Liver (tissue), 9 donors: Measurements from ENCODE around the gene NSG1. TPM values are rescaled to one million over a fixed set of nuclear protein-coding genes. Genes with fewer than 3 reads are reported as not detected.

Experiments used
- DNase-seq: peaks from one replicate; pipeline ENCODE4 v3.0.0-alpha.2; 2017; ENCODE audit warnings: low spot score
- H3K27ac ChIP-seq, 2 donors: one replicate each; pipeline ENCODE4 v1.7.0; 2013; ENCODE audit warnings: inconsistent platforms in 2 of 2, low read length in 2 of 2, control low read depth in 1 of 2, low read depth in 1 of 2, mild to moderate bottlenecking in 1 of 2
- H3K27me3 ChIP-seq, 4 donors: one replicate each; pipeline versions ENCODE4 v1.6.1 to v1.7.0; 2013; ENCODE audit warnings: low read length in 3 of 4, inconsistent platforms in 1 of 4, mild to moderate bottlenecking in 1 of 4, moderate library complexity in 1 of 4; ENCODE audit not compliant: control insufficient read depth in 4 of 4, insufficient read depth in 4 of 4
- H3K36me3 ChIP-seq, 4 donors: one replicate each; pipeline versions ENCODE4 v1.6.1 to v1.7.0; 2013; ENCODE audit warnings: low read length in 3 of 4, mild to moderate bottlenecking in 3 of 4, low read depth in 1 of 4, moderate library complexity in 1 of 4; ENCODE audit not compliant: control insufficient read depth in 4 of 4, insufficient read depth in 3 of 4
- H3K4me1 ChIP-seq, 4 donors: one replicate each; pipeline versions ENCODE4 v1.6.1 to v1.7.0; 2013; ENCODE audit warnings: low read length in 3 of 4, mild to moderate bottlenecking in 3 of 4, moderate library complexity in 1 of 4; ENCODE audit not compliant: control insufficient read depth in 4 of 4, insufficient read depth in 4 of 4
- H3K4me3 ChIP-seq, 3 donors: one replicate each; pipeline versions ENCODE4 v1.6.1 to v1.7.0; 2013; ENCODE audit warnings: low read length in 3 of 3, control low read depth in 1 of 3, low read depth in 1 of 3, mild to moderate bottlenecking in 1 of 3
- H3K9ac ChIP-seq, 2 donors: one replicate each; pipeline ENCODE4 v1.7.0; 2013; ENCODE audit warnings: low read length in 2 of 2, mild to moderate bottlenecking in 2 of 2, moderate library complexity in 2 of 2, control low read depth in 1 of 2, low read depth in 1 of 2
- H3K9me3 ChIP-seq, 4 donors: one replicate each; pipeline versions ENCODE4 v1.6.1 to v1.7.0; 2013; ENCODE audit warnings: low read length in 3 of 4; ENCODE audit not compliant: control insufficient read depth in 4 of 4
- ATF3 ChIP-seq: IDR thresholded peaks from 2 replicates; pipeline ENCODE4 v1.6.1; 2016; ENCODE audit warnings: antibody characterized with exemption
- CTCF ChIP-seq: fragments of 150-350 bp; IDR thresholded peaks from 2 replicates; pipeline ENCODE4 v1.5.1; 2017; ENCODE audit warnings: improper control_type of control experiment, low read depth, low read length; ENCODE audit not compliant: missing input control
- EGR1 ChIP-seq, 2 donors: IDR thresholded peaks; 2 replicates each; pipeline ENCODE4 v1.6.1; 2016 to 2018; ENCODE audit warnings: antibody characterized with exemption in 2 of 2, low read depth in 2 of 2
- FOXA1 ChIP-seq: IDR thresholded peaks from 2 replicates; pipeline ENCODE4 v1.6.1; 2016; ENCODE audit warnings: antibody characterized with exemption
- FOXA2 ChIP-seq: IDR thresholded peaks from 2 replicates; pipeline ENCODE4 v1.6.1; 2016; ENCODE audit warnings: antibody characterized with exemption
- HNF4A ChIP-seq, 2 donors: conservative IDR thresholded peaks; 2 replicates each; pipeline ENCODE4 v1.6.1; 2016; ENCODE audit warnings: antibody characterized with exemption in 2 of 2, mild to moderate bottlenecking in 2 of 2
- HNF4G ChIP-seq: IDR thresholded peaks from 2 replicates; pipeline ENCODE4 v1.6.1; 2016; ENCODE audit warnings: antibody characterized with exemption
- JUND ChIP-seq, 2 donors: IDR thresholded peaks; 2 replicates each; pipeline ENCODE4 v1.6.1; 2016; ENCODE audit warnings: antibody characterized with exemption in 2 of 2
- MAX ChIP-seq: IDR thresholded peaks from 2 replicates; pipeline ENCODE4 v1.6.1; 2016; ENCODE audit warnings: antibody characterized with exemption
- RAD21 ChIP-seq, 2 donors: IDR thresholded peaks; 2 replicates each; pipeline ENCODE4 v1.6.1; 2016; ENCODE audit warnings: antibody characterized with exemption in 2 of 2, mild to moderate bottlenecking in 2 of 2
- REST ChIP-seq: IDR thresholded peaks from 2 replicates; pipeline ENCODE4 v1.6.1; 2016; ENCODE audit warnings: antibody characterized with exemption, mild to moderate bottlenecking
- TAF1 ChIP-seq: conservative IDR thresholded peaks from 2 replicates; pipeline ENCODE4 v1.6.1; 2016; ENCODE audit warnings: antibody characterized with exemption, mild to moderate bottlenecking
- YY1 ChIP-seq: IDR thresholded peaks from 2 replicates; pipeline ENCODE4 v1.6.1; 2016; ENCODE audit warnings: antibody characterized with exemption, mild to moderate bottlenecking
- ZBTB33 ChIP-seq: IDR thresholded peaks from 2 replicates; pipeline ENCODE4 v1.6.1; 2016; ENCODE audit warnings: antibody characterized with exemption
- WGBS: extraction: QIAGEN DNeasy Blood & Tissue Kit; methylation state at CpG from one replicate; pipeline ENCODE4 v1.1.7; 2013; 5-methylcytosine and 5-hydroxymethylcytosine counted together
- polyA plus RNA-seq, 2 donors: library from polyadenylated mRNA; stranded (reverse) in 1 of 2; unstranded in 1 of 2; fragments of 200-250 nt in 1 of 2; fragments of >200 nt in 1 of 2; fragmentation: Nextera tagmentation in 1 of 2; extraction: Ambion mirVana in 1 of 2; gene quantifications; one replicate each; pipeline versions ENCODE4 v1.2.1 to v1.2.3, GENCODE V29; 2013 to 2015
- total RNA-seq, 2 donors: library from RNA; depleted of rRNA; stranded (reverse); fragments of >200 nt; gene quantifications; one replicate each; pipeline ENCODE4 v1.2.3, GENCODE V29; 2014
- donor health status: healthy.
- donor health status: healthy.
- donor health status: healthy.
- donor health status: healthy.
- donor health status: healthy.

The NSG1 gene
- total and polyA plus RNA-seq, 4 donors = under 0.01 to 0.33 (median 0.13) TPM

- Histone ChIP-seq H3K27ac (no peak overlapping the region), H3K4me3 (no peak overlapping the region)
- 90% methylated on average over 11 of the region's 11 CpGs for whole genome bisulfite sequencing
Measured at GRCh38 chr4:4426511-4427120, 39.7 kb downstream of the NSG1 start.

More at GRCh38 chr4:4426511-4427120, 39.7 kb downstream of the NSG1 start:
- peaks cover 0 to 20% (median 12%) of the 10 kb centered on the region in 4 donors for H3K36me3 ChIP-seq
- no peak for TF ChIP-seq HNF4A (conservative IDR thresholded peaks at IDR 0.05)
- TF ChIP-seq EGR1 (IDR thresholded peaks at IDR 0.05; ENCODE audit: low read depth in 2 of 2) = no peak
- no peak for TF ChIP-seq RAD21 (IDR thresholded peaks at IDR 0.05)
- no peak for TF ChIP-seq FOXA2
- no peak for TF ChIP-seq CTCF
- TF ChIP-seq MAX = no peak
- TF ChIP-seq TAF1 = no peak
- TF ChIP-seq FOXA1 = no peak
- no peak for TF ChIP-seq REST
- TF ChIP-seq YY1 = no peak
- no peak for TF ChIP-seq ATF3
- no peak for TF ChIP-seq ZBTB33
- no peak for TF ChIP-seq HNF4G
- TF ChIP-seq JUND (IDR thresholded peaks at IDR 0.05) = no peak
- H3K27me3 ChIP-seq = no peaks in the 10 kb centered on the region
- no peaks in the 10 kb centered on the region for H3K9me3 ChIP-seq
- no peak overlapping the region for H3K9ac ChIP-seq
- H3K4me1 ChIP-seq = peaks cover 0 to 9% (median under 1%) of the 10 kb centered on the region in 4 donors
- DNase-seq = no peak
